Osteoblast (primary cell): ENCODE results near the gene COL4A2. TPM values are rescaled to one million over a fixed set of nuclear protein-coding genes. Genes with fewer than 3 reads are reported as not detected.

Experiments used
- DNase-seq: peaks from one replicate; pipeline ENCODE4 v3.0.0; 2011; ENCODE audit warnings: low spot score, mixed read lengths; ENCODE audit not compliant: insufficient read length; ENCODE audit errors: missing footprints
- H2AFZ ChIP-seq: 2 replicates; pipeline ENCODE4 v1.6.0; 2011; ENCODE audit warnings: mild to moderate bottlenecking, low read length
- H3K27ac ChIP-seq: 2 replicates; pipeline ENCODE4 v1.5.1; 2011; ENCODE audit warnings: mild to moderate bottlenecking, low read depth, low read length, moderate library complexity
- H3K27me3 ChIP-seq: 2 replicates; pipeline ENCODE4 v1.6.0; 2012; ENCODE audit warnings: mild to moderate bottlenecking, control low read depth, inconsistent platforms, low read length, moderate library complexity; ENCODE audit not compliant: insufficient read depth
- H3K36me3 ChIP-seq: 2 replicates; pipeline ENCODE4 v1.5.1; 2011; ENCODE audit warnings: mild to moderate bottlenecking, low read length, control low read depth, moderate library complexity; ENCODE audit not compliant: insufficient read depth
- H3K4me1 ChIP-seq: 2 replicates; pipeline ENCODE4 v1.5.1; 2011; ENCODE audit warnings: mild to moderate bottlenecking, low read length, control low read depth, moderate library complexity; ENCODE audit not compliant: insufficient read depth
- H3K4me2 ChIP-seq: 2 replicates; pipeline ENCODE4 v1.6.0; 2011; ENCODE audit warnings: mild to moderate bottlenecking, low read length; ENCODE audit not compliant: insufficient read depth
- H3K4me3 ChIP-seq: fragments of 200-600 bp; sonication (generic); 3 replicates; pipeline ENCODE4 v1.5.1; 2012; ENCODE audit warnings: mild to moderate bottlenecking, low read length, inconsistent platforms; ENCODE audit not compliant: insufficient read depth
- H3K79me2 ChIP-seq: 2 replicates; pipeline ENCODE4 v1.6.0; 2012; ENCODE audit warnings: mild to moderate bottlenecking, low read length, control low read depth, inconsistent platforms; ENCODE audit not compliant: insufficient read depth
- H3K9me3 ChIP-seq: 2 replicates; pipeline ENCODE4 v1.5.1; 2011; ENCODE audit warnings: low read depth, low read length, control low read depth
- H4K20me1 ChIP-seq: 2 replicates; pipeline ENCODE4 v1.6.0; 2012; ENCODE audit warnings: mild to moderate bottlenecking, low read length, control low read depth; ENCODE audit not compliant: insufficient read depth
- CTCF ChIP-seq: IDR thresholded peaks from 2 replicates; pipeline ENCODE4 v1.5.1; 2011; ENCODE audit warnings: mild to moderate bottlenecking, low read depth, low read length, moderate library complexity; ENCODE audit errors: extremely low read depth
- total RNA-seq: library from RNA; depleted of rRNA; stranded (reverse); fragments of >200 nt; gene quantifications from 2 replicates; pipeline ENCODE4 v1.2.3, GENCODE V29; 2012

The COL4A2 gene
- total RNA-seq, 1 donor = 267 TPM

DNA sequence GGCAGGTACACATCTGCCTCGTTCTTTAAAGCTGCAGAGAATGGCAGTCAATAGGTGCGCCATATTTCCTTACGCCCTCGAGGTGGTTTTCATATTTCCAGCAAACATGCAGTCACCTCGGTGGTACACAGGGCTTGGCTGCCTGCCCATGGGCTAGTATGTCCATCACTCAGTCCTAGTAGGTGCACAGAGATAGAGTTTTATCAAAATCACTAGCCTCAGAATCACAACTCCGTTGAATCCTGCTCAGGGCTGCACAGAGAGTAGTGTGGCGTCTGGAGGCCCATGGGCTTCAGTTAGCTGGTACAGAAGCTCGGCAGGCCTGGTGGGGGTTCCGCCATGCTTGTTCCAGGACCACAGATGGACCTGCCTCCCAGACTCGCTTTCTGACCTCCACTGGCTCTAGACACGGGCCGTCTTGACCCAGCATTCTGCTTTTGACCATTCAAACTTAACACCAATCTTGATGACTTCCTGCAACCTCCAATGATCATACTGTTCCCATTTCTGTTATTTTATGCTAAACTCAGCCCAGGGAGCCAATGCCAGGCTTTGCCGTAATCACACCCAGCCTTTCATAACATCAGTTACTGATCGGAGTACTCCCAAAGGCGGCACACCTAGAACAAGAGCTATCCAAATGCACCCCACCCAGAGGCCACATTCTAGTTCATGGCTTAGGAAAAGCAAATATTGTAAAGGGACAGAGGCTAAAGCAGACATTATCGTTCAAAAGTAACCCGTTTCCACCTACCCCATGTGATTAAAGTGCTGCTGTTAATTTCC lies 134.1 kb downstream of the COL4A2 start:
- Histone ChIP-seq H3K4me2 (no peak overlapping the region), H2AFZ (no peak overlapping the region), H3K4me3 (no peak overlapping the region), H4K20me1 (no peaks in the 10 kb centered on the region), H3K27ac (no peak overlapping the region), H3K79me2 (no peaks in the 10 kb centered on the region), H3K36me3 (peaks cover 72% of the 10 kb centered on the region), H3K27me3 (no peaks in the 10 kb centered on the region), H3K9me3 (no peaks in the 10 kb centered on the region), H3K4me1 (peaks cover 28% of the 10 kb centered on the region)
- DNase-seq = no peak
- TF ChIP-seq CTCF = no peak

DNA sequence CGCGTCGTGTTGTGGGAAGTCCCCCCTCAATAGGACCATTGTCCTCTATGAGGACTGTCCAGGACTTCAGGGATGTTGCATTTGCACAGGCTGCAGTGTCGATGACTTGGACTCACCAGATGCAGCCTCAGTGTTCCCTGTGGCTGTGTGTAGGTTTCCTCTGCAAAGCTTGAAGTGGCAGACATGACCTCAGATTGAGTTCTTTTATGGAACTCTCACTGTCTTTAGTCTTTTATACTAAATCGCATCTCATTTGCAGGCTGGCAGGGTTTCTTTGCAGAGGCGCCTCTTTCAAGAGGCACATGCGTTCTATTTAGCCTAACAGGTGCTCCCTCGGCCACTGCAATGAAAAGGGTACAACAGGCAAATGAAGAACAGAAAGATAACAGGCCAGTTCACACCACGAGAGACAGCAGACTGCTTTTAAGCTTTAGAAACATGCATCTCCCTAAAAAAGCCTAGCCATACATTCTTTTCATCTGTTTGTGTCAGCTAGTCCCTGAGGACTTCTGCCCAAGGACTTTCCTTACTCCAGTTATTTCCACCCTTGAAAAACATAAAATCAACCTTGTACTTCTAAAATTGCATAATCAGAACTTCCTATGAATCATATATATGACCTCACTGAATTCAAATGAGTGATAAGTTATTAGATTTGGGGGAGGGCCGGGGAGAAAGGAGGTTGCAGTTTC lies 136.0 kb downstream of the COL4A2 start:
- no peak overlapping the region for H3K4me3 ChIP-seq
- H4K20me1 ChIP-seq = no peaks in the 10 kb centered on the region
- H3K27ac ChIP-seq = peak overlapping the region; percentile 71
- H3K4me1 ChIP-seq = peaks cover 29% of the 10 kb centered on the region
- peak overlapping the region; percentile 42 for H3K4me2 ChIP-seq
- no peak for TF ChIP-seq CTCF
- H3K9me3 ChIP-seq = no peaks in the 10 kb centered on the region
- H3K36me3 ChIP-seq = peaks cover 70% of the 10 kb centered on the region
- peak; percentile 92 for DNase-seq
- H2AFZ ChIP-seq = no peak overlapping the region
- H3K79me2 ChIP-seq = no peaks in the 10 kb centered on the region
- no peaks in the 10 kb centered on the region for H3K27me3 ChIP-seq

DNA sequence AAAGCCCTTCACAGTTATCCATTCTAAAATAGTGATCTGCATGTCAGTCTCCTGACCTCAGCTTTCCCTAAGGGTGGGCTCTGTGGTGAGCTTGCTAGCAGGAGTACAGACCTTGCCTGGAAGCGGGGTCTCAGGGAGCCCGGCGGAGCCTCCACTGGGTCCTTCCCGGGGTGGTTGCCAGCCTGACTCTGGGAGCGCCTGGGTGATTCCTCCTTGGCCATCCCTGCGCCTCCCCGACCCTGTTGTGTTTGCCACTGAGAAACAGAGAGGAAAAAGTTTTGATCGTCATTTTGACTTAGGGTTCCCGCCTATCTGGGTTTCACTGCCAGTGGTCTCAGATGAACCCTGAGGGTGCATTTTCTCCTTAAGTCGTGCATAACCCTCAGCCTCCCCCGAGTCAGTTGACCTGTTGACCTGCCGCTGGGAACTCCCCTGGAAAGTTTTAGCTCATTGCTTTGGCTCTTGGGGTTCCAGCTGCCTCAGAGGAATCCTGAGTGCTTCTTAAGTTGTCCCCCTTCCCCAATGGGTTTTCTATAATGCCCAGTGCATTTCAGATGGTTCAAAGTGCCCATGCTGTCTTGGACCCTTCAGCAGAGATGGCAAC lies 136.6 kb downstream of the COL4A2 start:
- no peaks in the 10 kb centered on the region for H3K79me2 ChIP-seq
- peak overlapping the region; percentile 71 for H3K27ac ChIP-seq
- peaks cover 66% of the 10 kb centered on the region for H3K36me3 ChIP-seq
- peaks cover 35% of the 10 kb centered on the region for H3K4me1 ChIP-seq
- DNase-seq = no peak
- TF ChIP-seq CTCF = no peak
- no peak overlapping the region for H2AFZ ChIP-seq
- H3K9me3 ChIP-seq = no peaks in the 10 kb centered on the region
- H3K4me3 ChIP-seq = no peak overlapping the region
- H4K20me1 ChIP-seq = no peaks in the 10 kb centered on the region
- H3K4me2 ChIP-seq = peak overlapping the region; percentile 34
- H3K27me3 ChIP-seq = no peaks in the 10 kb centered on the region

- H3K36me3 ChIP-seq = peaks cover 65% of the 10 kb centered on the region
- no peaks in the 10 kb centered on the region for H4K20me1 ChIP-seq
- peaks cover 35% of the 10 kb centered on the region for H3K4me1 ChIP-seq
- H3K79me2 ChIP-seq = no peaks in the 10 kb centered on the region
- H3K4me2 ChIP-seq = no peak overlapping the region
- peak; percentile 67 for DNase-seq
- H3K27me3 ChIP-seq = no peaks in the 10 kb centered on the region
- peak overlapping the region; percentile 71 for H3K27ac ChIP-seq
- H2AFZ ChIP-seq = no peak overlapping the region
- H3K4me3 ChIP-seq = no peak overlapping the region
- peak; percentile 47 for TF ChIP-seq CTCF
- no peaks in the 10 kb centered on the region for H3K9me3 ChIP-seq
Observed at GRCh38 chr13:110444226-110444653, 137.2 kb downstream of the COL4A2 start.
